ENCODE measurements around the gene C9orf78.
A peak's percentile ranks its signal among the peaks of the same experiment; 100 is the strongest.

C9orf78 gene

GRCh38 chr9:129871046-129871445 is 36.0 kb upstream of the C9orf78 start:
- Mint-ChIP-seq H3K27ac (peak overlapping the region; percentile 26), H3K9me3 (no peaks in the 10 kb centered on the region), H3K4me3 (no peak overlapping the region), H3K36me3 (peaks cover 61% of the 10 kb centered on the region), H3K4me1 (peaks cover 54% of the 10 kb centered on the region)
- no peak for DNase-seq (ENCODE audit: low spot score in 2 of 2)
- no peak for ATAC-seq

- peak overlapping the region; percentile 57 for H3K4me3 Mint-ChIP-seq
- DNase-seq (ENCODE audit: low spot score in 2 of 2) (no peak), ATAC-seq (no peak)
- peaks cover 61% of the 10 kb centered on the region for H3K4me1 Mint-ChIP-seq
- H3K27ac Mint-ChIP-seq = peak overlapping the region; percentile 93
- H3K9me3 Mint-ChIP-seq = no peaks in the 10 kb centered on the region
- H3K36me3 Mint-ChIP-seq = peaks cover 65% of the 10 kb centered on the region
These were observed 34.8 kb upstream of the C9orf78 start for GRCh38 chr9:129869585-129870501.

GRCh38 chr9:129868872-129869486 is 33.9 kb upstream of the C9orf78 start:
- Mint-ChIP-seq H3K4me1 (peaks cover 58% of the 10 kb centered on the region), H3K36me3 (peaks cover 65% of the 10 kb centered on the region), H3K4me3 (peak overlapping the region; percentile 57), H3K9me3 (no peaks in the 10 kb centered on the region), H3K27ac (peak overlapping the region; percentile 93)
- ATAC-seq (peak; percentile 94), DNase-seq (ENCODE audit: low spot score in 2 of 2) (peak; percentile 55 to 86)

- peak overlapping the region; percentile 57 for H3K4me3 Mint-ChIP-seq
These were observed 33.2 kb upstream of the C9orf78 start for GRCh38 chr9:129868023-129868871.

GRCh38 chr9:129867136-129868022 is 32.3 kb upstream of the C9orf78 start:
- no peak for DNase-seq (ENCODE audit: low spot score in 2 of 2)
- no peaks in the 10 kb centered on the region for H3K9me3 Mint-ChIP-seq
- peak overlapping the region; percentile 16 for H3K4me3 Mint-ChIP-seq
- peaks cover 65% of the 10 kb centered on the region for H3K36me3 Mint-ChIP-seq
- ATAC-seq = no peak
- H3K4me1 Mint-ChIP-seq = peaks cover 66% of the 10 kb centered on the region
- H3K27ac Mint-ChIP-seq = peak overlapping the region; percentile 93

More at GRCh38 chr9:129868023-129868871, 33.2 kb upstream of the C9orf78 start:
- peaks cover 58% of the 10 kb centered on the region for H3K4me1 Mint-ChIP-seq
- DNase-seq (ENCODE audit: low spot score in 2 of 2) = no peak
- no peak for ATAC-seq
- peaks cover 65% of the 10 kb centered on the region for H3K36me3 Mint-ChIP-seq
- no peaks in the 10 kb centered on the region for H3K9me3 Mint-ChIP-seq
- H3K27ac Mint-ChIP-seq = peak overlapping the region; percentile 93

GRCh38 chr9:129866394-129867135 is 31.5 kb upstream of the C9orf78 start:
- Mint-ChIP-seq H3K36me3 (peaks cover 73% of the 10 kb centered on the region), H3K4me3 (peak overlapping the region; percentile 16), H3K9me3 (no peaks in the 10 kb centered on the region), H3K27ac (peak overlapping the region; percentile 93), H3K4me1 (peaks cover 73% of the 10 kb centered on the region)
- DNase-seq (ENCODE audit: low spot score in 2 of 2) (no peak), ATAC-seq (no peak)

- no peak for ATAC-seq
- H3K36me3 Mint-ChIP-seq = peaks cover 74% of the 10 kb centered on the region
These were observed 30.7 kb upstream of the C9orf78 start for GRCh38 chr9:129865668-129866320.

GRCh38 chr9:129864991-129865647 is 30.0 kb upstream of the C9orf78 start:
- DNase-seq (ENCODE audit: low spot score in 2 of 2) = no peak
- peak overlapping the region; percentile 93 for H3K27ac Mint-ChIP-seq
- H3K4me3 Mint-ChIP-seq = peak overlapping the region; percentile 64
- peaks cover 74% of the 10 kb centered on the region for H3K36me3 Mint-ChIP-seq
- H3K9me3 Mint-ChIP-seq = no peaks in the 10 kb centered on the region
- H3K4me1 Mint-ChIP-seq = peaks cover 86% of the 10 kb centered on the region
- ATAC-seq = peak; percentile 45

More at GRCh38 chr9:129865668-129866320, 30.7 kb upstream of the C9orf78 start:
- peaks cover 81% of the 10 kb centered on the region for H3K4me1 Mint-ChIP-seq
- no peaks in the 10 kb centered on the region for H3K9me3 Mint-ChIP-seq
- H3K27ac Mint-ChIP-seq = peak overlapping the region; percentile 93
- no peak for DNase-seq (ENCODE audit: low spot score in 2 of 2)
- H3K4me3 Mint-ChIP-seq = peak overlapping the region; percentile 13

- H3K4me3 Mint-ChIP-seq = peak overlapping the region; percentile 64
- peaks cover 68% of the 10 kb centered on the region for H3K4me1 Mint-ChIP-seq
- DNase-seq (ENCODE audit: low spot score in 2 of 2) (peak; percentile 59 to 85), ATAC-seq (peak; percentile 94)
- peak overlapping the region; percentile 90 for H3K27ac Mint-ChIP-seq
- H3K9me3 Mint-ChIP-seq = no peaks in the 10 kb centered on the region
- H3K36me3 Mint-ChIP-seq = peaks cover 74% of the 10 kb centered on the region
These were observed 28.1 kb upstream of the C9orf78 start for GRCh38 chr9:129863059-129863690.

GRCh38 chr9:129861447-129861827 is 26.4 kb upstream of the C9orf78 start:
- H3K4me1 Mint-ChIP-seq = peaks cover 59% of the 10 kb centered on the region
- peak overlapping the region; percentile 20 for H3K4me3 Mint-ChIP-seq
- H3K36me3 Mint-ChIP-seq = peaks cover 89% of the 10 kb centered on the region

GRCh38 chr9:129860653-129861446 is 25.8 kb upstream of the C9orf78 start:
- H3K27ac Mint-ChIP-seq = peak overlapping the region; percentile 83
- no peak for DNase-seq (ENCODE audit: low spot score in 2 of 2)
- H3K9me3 Mint-ChIP-seq = no peaks in the 10 kb centered on the region
- peak overlapping the region; percentile 20 for H3K4me3 Mint-ChIP-seq
- peaks cover 89% of the 10 kb centered on the region for H3K36me3 Mint-ChIP-seq
- ATAC-seq = peak; percentile 59
- peaks cover 58% of the 10 kb centered on the region for H3K4me1 Mint-ChIP-seq

More at GRCh38 chr9:129861447-129861827, 26.4 kb upstream of the C9orf78 start:
- DNase-seq (ENCODE audit: low spot score in 2 of 2) (no peak), ATAC-seq (no peak)
- H3K9me3 Mint-ChIP-seq = no peaks in the 10 kb centered on the region
- H3K27ac Mint-ChIP-seq = peak overlapping the region; percentile 83
